ENCODE data around the gene MMP12.

Gene MMP12

GRCh38 chr11:102813484-102813883, 61.3 kb downstream of the MMP12 start:
- TF ChIP-seq CTCF (IDR thresholded peaks at IDR 0.05; ENCODE audit: borderline replicate concordance, control extremely low read depth, extremely low read depth, insufficient read depth, missing control alignments) = no peak
- DNase-seq (ENCODE audit: low spot score) = no peak
- in situ Hi-C loops (cut with MboI; ENCODE audit: low sequenced_read_pairs, unreplicated experiment) = no loop called here
